Left forelimb (tissue), 1 donor: ENCODE data around the gene SEC22C.
"Not testable (repeated sequence)": the region's sequence is repeated elsewhere in the genome, so short reads cannot be mapped to it uniquely, and the experiment has no call there.

Experiments
- DNase-seq: peaks from one replicate; pipeline ENCODE4 v3.0.0-alpha.2; 2018; ENCODE audit warnings: low spot score

Gene SEC22C

GRCh38 chr3:42579346-42579745 lies 2.4 kb downstream of the SEC22C start:
- DNase-seq, result not testable (repeated sequence)

GRCh38 chr3:42578054-42578453 lies 3.7 kb downstream of the SEC22C start:
- no peak for DNase-seq

GRCh38 chr3:42575137-42575741 lies 6.5 kb downstream of the SEC22C start:
- no peak for DNase-seq

GRCh38 chr3:42572278-42572677 lies 9.5 kb downstream of the SEC22C start:
- no peak for DNase-seq

GRCh38 chr3:42569593-42570142 lies 12.1 kb downstream of the SEC22C start:
- no peak for DNase-seq

GRCh38 chr3:42562047-42562907 lies 19.5 kb downstream of the SEC22C start:
- DNase-seq, result no peak

- DNase-seq, result no peak
These were observed 23.9 kb downstream of the SEC22C start for GRCh38 chr3:42557854-42558253.

- not testable (repeated sequence) for DNase-seq
These were observed 24.9 kb downstream of the SEC22C start for GRCh38 chr3:42556817-42557216.

GRCh38 chr3:42556089-42556632 lies 25.6 kb downstream of the SEC22C start:
- no peak for DNase-seq

- no peak for DNase-seq
These were observed 28.9 kb downstream of the SEC22C start for GRCh38 chr3:42552830-42553229.

- no peak for DNase-seq
These were observed 31.5 kb downstream of the SEC22C start for GRCh38 chr3:42550250-42550649.

- peak; percentile 23 for DNase-seq
These were observed 32.6 kb downstream of the SEC22C start for GRCh38 chr3:42549131-42549530.

- DNase-seq, result peak; percentile 77
These were observed 34.3 kb downstream of the SEC22C start for GRCh38 chr3:42547401-42547945.

- DNase-seq, result no peak
These were observed 35.0 kb downstream of the SEC22C start for GRCh38 chr3:42546691-42547213.

GRCh38 chr3:42545284-42545900 lies 36.4 kb downstream of the SEC22C start:
- no peak for DNase-seq

- DNase-seq, result no peak
These were observed 37.1 kb downstream of the SEC22C start for GRCh38 chr3:42544492-42545283.

- DNase-seq, result no peak
These were observed 40.7 kb downstream of the SEC22C start for GRCh38 chr3:42541079-42541478.

- no peak for DNase-seq
These were observed 41.7 kb downstream of the SEC22C start for GRCh38 chr3:42539871-42540714.

- no peak for DNase-seq
These were observed 44.4 kb downstream of the SEC22C start for GRCh38 chr3:42537350-42537749.
